Measurements from ENCODE around the gene ALK. TPM values are rescaled to one million over a fixed set of nuclear protein-coding genes. Genes with fewer than 3 reads are reported as not detected.

ALK gene
- total RNA-seq, 4 donors from 2014 or later: 0.08 to 0.40 (median 0.28) TPM

GRCh38 chr2:29223851-29224692 is 697.3 kb downstream of the ALK start:
- no peak for TF ChIP-seq POLR2A (IDR thresholded peaks at IDR 0.05)
- TF ChIP-seq, protein P1, sequence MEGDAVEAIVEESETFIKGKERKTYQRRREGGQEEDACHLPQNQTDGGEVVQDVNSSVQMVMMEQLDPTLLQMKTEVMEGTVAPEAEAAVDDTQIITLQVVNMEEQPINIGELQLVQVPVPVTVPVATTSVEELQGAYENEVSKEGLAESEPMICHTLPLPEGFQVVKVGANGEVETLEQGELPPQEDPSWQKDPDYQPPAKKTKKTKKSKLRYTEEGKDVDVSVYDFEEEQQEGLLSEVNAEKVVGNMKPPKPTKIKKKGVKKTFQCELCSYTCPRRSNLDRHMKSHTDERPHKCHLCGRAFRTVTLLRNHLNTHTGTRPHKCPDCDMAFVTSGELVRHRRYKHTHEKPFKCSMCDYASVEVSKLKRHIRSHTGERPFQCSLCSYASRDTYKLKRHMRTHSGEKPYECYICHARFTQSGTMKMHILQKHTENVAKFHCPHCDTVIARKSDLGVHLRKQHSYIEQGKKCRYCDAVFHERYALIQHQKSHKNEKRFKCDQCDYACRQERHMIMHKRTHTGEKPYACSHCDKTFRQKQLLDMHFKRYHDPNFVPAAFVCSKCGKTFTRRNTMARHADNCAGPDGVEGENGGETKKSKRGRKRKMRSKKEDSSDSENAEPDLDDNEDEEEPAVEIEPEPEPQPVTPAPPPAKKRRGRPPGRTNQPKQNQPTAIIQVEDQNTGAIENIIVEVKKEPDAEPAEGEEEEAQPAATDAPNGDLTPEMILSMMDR (IDR thresholded peaks at IDR 0.05): no peak
- 66 to 69% methylated on average over 7 of the region's 7 CpGs for WGBS, 2 donors
- no peaks in the 10 kb centered on the region for H3K36me3 ChIP-seq
- no peaks in the 10 kb centered on the region for H3K27me3 ChIP-seq
- no peak overlapping the region for H3K4me3 ChIP-seq (replicated peaks in 1 of 3)
- intact Hi-C loops (cut with DNase I): no loop called here
- H3K27ac ChIP-seq: no peak overlapping the region
- H3K9me3 ChIP-seq: no peaks in the 10 kb centered on the region
- DNase-seq: peak; percentile 61 to 62
- H3K4me1 ChIP-seq: peaks cover 10 to 25% of the 10 kb centered on the region in 2 donors

DNA sequence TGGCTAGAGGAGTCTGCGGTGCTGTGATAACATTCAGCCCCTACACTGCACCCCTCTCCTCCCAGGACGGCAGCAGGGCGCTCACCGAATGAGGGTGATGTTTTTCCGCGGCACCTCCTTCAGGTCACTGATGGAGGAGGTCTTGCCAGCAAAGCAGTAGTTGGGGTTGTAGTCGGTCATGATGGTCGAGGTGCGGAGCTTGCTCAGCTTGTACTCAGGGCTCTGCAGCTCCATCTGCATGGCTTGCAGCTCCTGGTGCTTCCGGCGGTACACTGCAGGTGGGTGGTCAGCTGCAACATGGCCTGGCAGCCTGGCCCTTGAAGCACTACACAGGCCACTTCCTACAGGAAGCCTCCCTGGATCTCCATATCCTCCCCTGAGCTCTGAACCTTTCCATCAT is 698.1 kb downstream of the ALK start:
- H3K9me3 ChIP-seq: no peaks in the 10 kb centered on the region
- no peak overlapping the region for H3K4me3 ChIP-seq (replicated peaks in 1 of 3)
- no peak overlapping the region for H3K27ac ChIP-seq
- H3K36me3 ChIP-seq: no peaks in the 10 kb centered on the region
- intact Hi-C loops (cut with DNase I): no loop called here
- no peaks in the 10 kb centered on the region for H3K27me3 ChIP-seq
- peaks cover 10 to 25% of the 10 kb centered on the region in 2 donors for H3K4me1 ChIP-seq
- 89 to 97% methylated on average over 9 to 11 of the region's 11 CpGs for WGBS, 2 donors
- TF ChIP-seq, protein P1 (IDR thresholded peaks at IDR 0.05): no peak
- TF ChIP-seq POLR2A (IDR thresholded peaks at IDR 0.05): no peak
- no peak for DNase-seq

- Histone ChIP-seq H3K9me3 (no peaks in the 10 kb centered on the region), H3K4me1 (peaks cover 10 to 25% of the 10 kb centered on the region in 2 donors), H3K27me3 (no peaks in the 10 kb centered on the region), H3K36me3 (no peaks in the 10 kb centered on the region), H3K4me3 (replicated peaks in 1 of 3) (no peak overlapping the region), H3K27ac (no peak overlapping the region)
- no peak for TF ChIP-seq POLR2A (IDR thresholded peaks at IDR 0.05)
- TF ChIP-seq, protein P1 (IDR thresholded peaks at IDR 0.05): no peak
- DNase-seq: peak in 1 of 2 donors; percentile 22
- 77 to 78% methylated on average over 11 of the region's 11 CpGs for WGBS, 2 donors
- intact Hi-C loops (cut with DNase I): no loop called here
Observed at GRCh38 chr2:29222381-29223179, 698.8 kb downstream of the ALK start.

DNA sequence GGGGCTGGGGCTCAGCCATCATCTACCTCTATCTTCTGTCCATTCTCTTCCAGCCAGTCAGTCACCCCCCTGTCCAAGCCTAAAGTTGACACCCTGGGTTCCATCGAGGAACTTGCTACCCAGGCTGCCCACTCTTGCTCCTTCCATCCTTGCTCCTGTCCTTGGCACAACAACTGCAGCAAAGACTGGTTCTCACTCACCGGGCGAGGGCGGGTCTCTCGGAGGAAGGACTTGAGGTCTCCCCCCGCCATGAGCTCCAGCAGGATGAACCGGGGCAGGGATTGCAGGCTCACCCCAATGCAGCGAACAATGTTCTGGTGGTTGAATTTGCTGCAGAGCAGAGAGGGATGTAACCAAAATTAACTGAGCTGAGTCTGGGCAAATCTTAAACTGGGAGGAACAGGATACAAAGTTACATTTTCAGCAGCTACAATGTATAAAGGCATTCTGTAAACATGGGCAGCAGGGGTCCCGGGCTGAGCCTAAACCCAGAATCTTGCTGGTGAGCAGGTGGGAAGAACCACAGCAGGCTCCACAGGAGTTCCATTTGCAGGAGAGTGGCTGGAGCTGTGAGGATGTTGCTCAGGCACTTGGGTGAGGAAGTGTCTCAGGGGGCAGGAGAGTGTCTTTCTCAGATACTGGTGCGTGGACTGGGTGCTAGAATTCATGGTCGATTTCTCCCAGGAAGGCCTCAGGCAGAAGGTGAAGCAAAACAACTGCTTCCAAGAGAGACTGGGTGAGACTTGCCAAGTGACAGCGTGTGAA is 700.7 kb downstream of the ALK start:
- Histone ChIP-seq H3K36me3 (no peaks in the 10 kb centered on the region), H3K27ac (no peak overlapping the region), H3K4me1 (peaks cover 10 to 25% of the 10 kb centered on the region in 2 donors), H3K9me3 (no peaks in the 10 kb centered on the region), H3K4me3 (replicated peaks in 1 of 3) (no peak overlapping the region), H3K27me3 (no peaks in the 10 kb centered on the region)
- TF ChIP-seq POLR2A (IDR thresholded peaks at IDR 0.05): no peak
- TF ChIP-seq, protein P1 (IDR thresholded peaks at IDR 0.05): no peak
- intact Hi-C loops (cut with DNase I): no loop called here
- WGBS, 2 donors: 71 to 80% methylated on average over 12 of the region's 12 CpGs
- peak; percentile 34 to 38 for DNase-seq

Measured in thyroid gland (tissue), 4 donors.